WTC11 (cell line): ENCODE results near the gene GPR152.

Experiments used
- CTCF ChIP-seq: fragments of 200-600 bp; IDR thresholded peaks from 2 replicates; pipeline ENCODE4 v1.8.0; 2022; ENCODE audit warnings: antibody characterized with exemption
- ELF4 ChIP-seq: sonication (generic); formaldehyde crosslinking; IDR thresholded peaks from 2 replicates; pipeline ENCODE4 v1.8.1; 2022; ENCODE audit warnings: low read depth, mild to moderate bottlenecking, moderate library complexity, missing genetic modification reagents
- NR3C1 ChIP-seq: sonication (generic); formaldehyde crosslinking; conservative IDR thresholded peaks from 2 replicates; pipeline ENCODE4 v1.8.1; 2023; ENCODE audit warnings: low read depth, mild to moderate bottlenecking, missing genetic modification reagents
- ZNF263 ChIP-seq: sonication (generic); formaldehyde crosslinking; IDR thresholded peaks from 2 replicates; pipeline ENCODE4 v1.8.1; 2022; ENCODE audit warnings: low read depth, mild to moderate bottlenecking, moderate library complexity, missing genetic modification reagents

GRCh38 chr11:67423891-67424613, 28.5 kb downstream of the GPR152 start:
- TF ChIP-seq ELF4 (CRISPR knock-in tag) (no peak), NR3C1 (CRISPR knock-in tag) (no peak), CTCF (no peak), ZNF263 (CRISPR knock-in tag) (no peak)
